CD8-positive, alpha-beta memory T cell (primary cell): ENCODE data around the gene FOXK1. TPM values are rescaled to one million over a fixed set of nuclear protein-coding genes. Genes with fewer than 3 reads are reported as not detected.

Source experiments
- CTCF ChIA-PET: fragments of 350-600 bp; sonication (Branson Sonifier 250); formaldehyde crosslinking; loops from one replicate; lab custom pipeline; 2021; ENCODE audit warnings: antibody characterized with exemption; lab: Charles Lee
- POLR2A ChIA-PET: fragments of 350-600 bp; sonication (Branson Sonifier 250); formaldehyde crosslinking; loops from one replicate; lab custom pipeline; 2021; ENCODE audit warnings: antibody characterized with exemption; lab: Charles Lee
- DNase-seq, 5 donors: peaks; one replicate each; pipeline versions ENCODE4 v3.0.0 to v3.0.0-alpha.2; 2020 to 2022; ENCODE audit warnings: mixed read lengths in 1 of 5
- H3K27ac ChIP-seq: one replicate; pipeline ENCODE4 v1.7.0; 2013; ENCODE audit warnings: low read depth, mild to moderate bottlenecking, low read length, moderate library complexity
- H3K27me3 ChIP-seq: 2 replicates; pipeline ENCODE4 v1.7.0; 2013; ENCODE audit warnings: low read length, mild to moderate bottlenecking; ENCODE audit not compliant: insufficient read depth, poor library complexity, severe bottlenecking
- H3K36me3 ChIP-seq: 2 replicates; pipeline ENCODE4 v1.7.0; 2013; ENCODE audit warnings: mild to moderate bottlenecking, low read length, moderate library complexity; ENCODE audit not compliant: insufficient read depth
- H3K4me1 ChIP-seq: 2 replicates; pipeline ENCODE4 v1.7.0; 2013; ENCODE audit warnings: mild to moderate bottlenecking, low read length, moderate library complexity; ENCODE audit not compliant: insufficient read depth
- H3K4me3 ChIP-seq: 2 replicates; pipeline ENCODE4 v1.7.0; 2013; ENCODE audit warnings: mild to moderate bottlenecking, low read length
- H3K9me3 ChIP-seq: 2 replicates; pipeline ENCODE4 v1.7.0; 2013; ENCODE audit warnings: mild to moderate bottlenecking, low read length
- H3K27ac Mint-ChIP-seq, 8 donors: one replicate each; pipeline ENCODE4 v1.8.0; 2020 to 2021; ENCODE audit warnings: mixed read lengths in 8 of 8, mild to moderate bottlenecking in 6 of 8, inconsistent platforms in 3 of 8, moderate library complexity in 3 of 8
- H3K27me3 Mint-ChIP-seq, 2 donors: one replicate each; pipeline ENCODE4 v1.8.0; 2020 to 2021; ENCODE audit warnings: mixed read lengths in 2 of 2, mild to moderate bottlenecking in 1 of 2, moderate library complexity in 1 of 2
- H3K36me3 Mint-ChIP-seq, 3 donors: one replicate each; pipeline ENCODE4 v1.8.0; 2020 to 2021; ENCODE audit warnings: mixed read lengths in 3 of 3, inconsistent platforms in 1 of 3, mild to moderate bottlenecking in 1 of 3
- H3K4me1 Mint-ChIP-seq, 3 donors: one replicate each; pipeline ENCODE4 v1.8.0; 2020 to 2021; ENCODE audit warnings: mixed read lengths in 3 of 3, inconsistent platforms in 1 of 3, mild to moderate bottlenecking in 1 of 3
- H3K4me3 Mint-ChIP-seq, 7 donors: one replicate each; pipeline ENCODE4 v1.8.0; 2020 to 2021; ENCODE audit warnings: mixed read lengths in 7 of 7, mild to moderate bottlenecking in 6 of 7, moderate library complexity in 4 of 7, inconsistent platforms in 2 of 7
- H3K9me3 Mint-ChIP-seq, 5 donors: one replicate each; pipeline ENCODE4 v1.8.0; 2020 to 2022; ENCODE audit warnings: mixed read lengths in 5 of 5, mild to moderate bottlenecking in 3 of 5, moderate library complexity in 2 of 5, inconsistent platforms in 1 of 5
- polyA plus RNA-seq: library from polyadenylated mRNA; unstranded; fragments of 300-500 nt; fragmentation: Illumina TruSeq; gene quantifications from one replicate; pipeline ENCODE4 v1.2.3, GENCODE V29; 2021
- total RNA-seq, 2 experiments: library from RNA; stranded (reverse); gene quantifications; one replicate each; pipeline ENCODE4 v1.2.3, GENCODE V29; 2021

The FOXK1 gene
- total and polyA plus RNA-seq, 3 experiments from 2014 or later = 4.5 to 38.4 (median 35.6) TPM

GRCh38 chr7:4712281-4713182 is 30.4 kb downstream of the FOXK1 start:
- CTCF ChIA-PET = interaction anchor here (0.9 to 1.6 kb wide), 3 partner anchors 17 to 71 kb away, joined by 3 read pairs; no protein-coding TSS in a partner anchor
- DNase-seq = no peak
- H3K36me3 Mint-ChIP-seq = peaks cover 0 to 39% (median 4%) of the 10 kb centered on the region in 3 donors
- no peaks in the 10 kb centered on the region for H3K9me3 Mint-ChIP-seq
- H3K4me1 Mint-ChIP-seq = peaks cover 55 to 76% (median 63%) of the 10 kb centered on the region in 3 donors
- Histone ChIP-seq H3K36me3 (no peaks in the 10 kb centered on the region), H3K9me3 (no peaks in the 10 kb centered on the region), H3K27ac (no peak overlapping the region), H3K4me1 (peaks cover 8% of the 10 kb centered on the region), H3K27me3 (no peaks in the 10 kb centered on the region), H3K4me3 (no peak overlapping the region)
- peak overlapping the region in 5 of 7 donors; percentile 12 to 75 (median 47) for H3K4me3 Mint-ChIP-seq
- POLR2A ChIA-PET = no interaction called here
- no peaks in the 10 kb centered on the region for H3K27me3 Mint-ChIP-seq
- H3K27ac Mint-ChIP-seq = peak overlapping the region in 7 of 8 donors; percentile 12 to 84 (median 73)

DNA sequence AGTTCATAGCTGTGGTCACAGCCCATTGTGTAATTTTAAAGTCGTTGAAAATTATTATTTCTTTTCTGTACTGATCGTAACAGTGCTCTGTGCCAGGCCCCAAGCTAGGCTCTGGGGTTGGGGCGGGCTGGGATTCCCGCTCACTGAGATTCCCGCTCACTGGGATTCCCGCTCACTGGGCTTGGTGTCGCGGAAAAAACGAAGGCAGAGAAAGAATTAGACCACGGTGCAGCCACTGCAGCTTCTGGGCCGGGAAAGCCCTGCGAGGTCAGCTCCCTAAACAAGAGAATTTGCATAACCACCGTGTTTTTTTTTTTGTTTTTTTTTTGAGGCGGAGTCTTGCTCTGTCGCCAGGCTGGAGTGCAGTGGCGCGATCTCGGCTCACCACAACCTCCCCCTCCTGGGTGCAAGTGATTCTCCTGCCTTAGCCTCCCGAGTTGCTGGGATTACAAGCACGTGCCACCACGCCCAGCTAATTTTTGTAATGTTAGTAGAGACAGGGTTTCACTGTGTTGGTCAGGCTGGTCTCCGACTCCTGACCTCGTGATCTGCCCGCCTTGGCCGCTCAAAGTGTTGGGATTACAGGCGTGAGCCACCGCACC is 31.2 kb downstream of the FOXK1 start:
- ChIA-PET CTCF (interaction anchor here (0.9 to 1.6 kb wide), 3 partner anchors 16 to 72 kb away, joined by 3 read pairs; no protein-coding TSS in a partner anchor), POLR2A (no interaction called here)
- no peak for DNase-seq
- Mint-ChIP-seq H3K4me1 (peaks cover 57 to 80% (median 70%) of the 10 kb centered on the region in 3 donors), H3K9me3 (no peaks in the 10 kb centered on the region), H3K27me3 (peaks cover 0 to 1% of the 10 kb centered on the region in 2 donors), H3K36me3 (peaks cover 0 to 44% (median 4%) of the 10 kb centered on the region in 3 donors), H3K4me3 (no peak overlapping the region), H3K27ac (peak overlapping the region in 1 of 8 donors; percentile 86)
- Histone ChIP-seq H3K9me3 (no peaks in the 10 kb centered on the region), H3K27ac (no peak overlapping the region), H3K27me3 (no peaks in the 10 kb centered on the region), H3K36me3 (no peaks in the 10 kb centered on the region), H3K4me3 (no peak overlapping the region), H3K4me1 (peaks cover 8% of the 10 kb centered on the region)

DNA sequence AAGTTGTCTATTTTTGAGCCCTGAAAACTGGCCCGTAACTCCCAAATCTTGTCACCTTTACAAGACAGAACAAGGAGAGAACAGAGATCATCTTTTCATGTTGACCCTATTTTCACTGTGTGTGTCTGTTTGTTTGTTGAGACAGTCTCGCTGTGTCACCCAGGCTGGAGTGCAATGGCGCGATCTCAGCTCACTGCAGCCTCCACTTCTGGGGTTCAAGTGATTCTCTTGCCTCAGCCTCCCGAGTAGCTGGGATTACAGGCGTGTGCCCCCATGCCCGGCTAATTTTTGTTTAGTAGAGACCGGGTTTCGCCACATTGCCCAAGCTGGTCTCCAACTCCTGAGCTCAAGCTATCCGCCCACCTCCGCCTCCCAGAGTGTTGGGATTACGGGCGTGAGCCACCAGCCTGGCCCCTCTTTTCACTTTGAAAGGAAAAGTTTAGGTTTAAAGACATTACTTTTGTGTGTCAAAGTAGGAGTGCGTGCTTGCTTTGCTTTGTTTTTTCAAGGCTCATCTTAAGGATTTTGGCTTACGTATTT is 32.1 kb downstream of the FOXK1 start:
- H3K4me3 ChIP-seq = no peak overlapping the region
- ChIA-PET CTCF (no interaction called here), POLR2A (no interaction called here)
- H3K36me3 ChIP-seq = no peaks in the 10 kb centered on the region
- H3K4me1 Mint-ChIP-seq = peaks cover 58 to 83% (median 74%) of the 10 kb centered on the region in 3 donors
- no peaks in the 10 kb centered on the region for H3K27me3 ChIP-seq
- peaks cover 0 to 1% of the 10 kb centered on the region in 2 donors for H3K27me3 Mint-ChIP-seq
- DNase-seq = no peak
- H3K9me3 ChIP-seq = no peaks in the 10 kb centered on the region
- no peak overlapping the region for H3K4me3 Mint-ChIP-seq
- peaks cover 8% of the 10 kb centered on the region for H3K4me1 ChIP-seq
- H3K9me3 Mint-ChIP-seq = no peaks in the 10 kb centered on the region
- H3K27ac Mint-ChIP-seq = peak overlapping the region in 1 of 8 donors; percentile 86
- peaks cover 0 to 47% (median 4%) of the 10 kb centered on the region in 3 donors for H3K36me3 Mint-ChIP-seq
- H3K27ac ChIP-seq = no peak overlapping the region

DNA sequence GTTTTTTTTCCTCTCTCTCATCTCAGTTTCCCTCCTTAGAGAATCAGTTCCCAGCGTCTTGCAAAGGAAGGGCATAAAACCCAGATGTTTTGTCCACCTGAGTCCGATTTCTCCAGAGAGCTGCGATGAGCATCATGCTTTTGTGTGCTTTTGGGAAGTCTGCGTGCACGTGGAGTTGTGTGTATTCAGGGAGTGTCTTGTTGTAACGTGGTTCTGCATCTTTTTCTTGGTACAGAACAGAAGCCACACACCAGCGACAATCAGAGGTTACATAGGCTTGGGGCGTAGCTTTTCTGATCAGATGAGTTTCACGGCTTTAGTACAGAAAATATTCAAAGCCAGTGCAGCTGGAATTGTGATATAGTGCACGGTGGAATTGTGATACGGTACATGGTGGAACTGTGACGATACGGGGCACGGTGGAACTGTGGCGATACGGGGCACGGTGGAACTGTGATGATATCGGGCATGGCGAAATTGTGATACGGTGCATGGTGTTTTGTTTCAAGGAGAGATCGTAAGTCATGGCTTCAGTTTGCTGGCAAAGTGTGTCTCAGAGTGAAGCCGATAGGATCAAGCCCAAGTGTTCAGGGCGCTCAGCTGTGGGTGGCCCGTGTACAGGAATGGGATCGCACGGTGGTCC is 32.8 kb downstream of the FOXK1 start:
- Histone ChIP-seq H3K9me3 (no peaks in the 10 kb centered on the region), H3K36me3 (no peaks in the 10 kb centered on the region), H3K4me1 (peaks cover 8% of the 10 kb centered on the region), H3K27me3 (no peaks in the 10 kb centered on the region), H3K4me3 (no peak overlapping the region), H3K27ac (no peak overlapping the region)
- CTCF ChIA-PET = no interaction called here
- H3K4me1 Mint-ChIP-seq = peaks cover 59 to 85% (median 76%) of the 10 kb centered on the region in 3 donors
- H3K4me3 Mint-ChIP-seq = no peak overlapping the region
- POLR2A ChIA-PET = no interaction called here
- no peak for DNase-seq
- H3K36me3 Mint-ChIP-seq = peaks cover 0 to 50% (median 7%) of the 10 kb centered on the region in 3 donors
- no peaks in the 10 kb centered on the region for H3K9me3 Mint-ChIP-seq
- H3K27me3 Mint-ChIP-seq = peaks cover 0 to 1% of the 10 kb centered on the region in 2 donors
- H3K27ac Mint-ChIP-seq = peak overlapping the region in 3 of 8 donors; percentile 2 to 88 (median 20)

DNA sequence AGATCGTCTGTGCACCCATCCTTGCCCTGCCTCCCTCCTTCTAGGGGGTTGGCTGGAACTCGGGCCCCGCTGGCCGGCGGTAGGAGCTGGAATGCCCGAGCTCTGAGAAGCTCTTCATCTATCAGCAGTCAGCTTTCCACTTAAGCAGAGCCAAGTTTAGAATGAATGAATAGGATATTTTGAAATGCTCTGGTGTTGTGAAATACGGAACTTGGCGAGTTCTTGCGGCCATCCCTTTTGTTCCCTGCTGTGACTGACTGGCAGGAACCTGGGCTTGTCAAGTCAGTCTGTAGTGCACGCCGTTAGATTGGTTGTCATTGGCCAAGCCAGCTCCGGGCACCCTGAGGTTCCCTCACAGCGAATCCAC is 33.3 kb downstream of the FOXK1 start:
- Mint-ChIP-seq H3K27me3 (peaks cover 0 to 3% of the 10 kb centered on the region in 2 donors), H3K9me3 (no peaks in the 10 kb centered on the region), H3K4me3 (no peak overlapping the region), H3K36me3 (peaks cover 0 to 55% (median 7%) of the 10 kb centered on the region in 3 donors), H3K27ac (peak overlapping the region in 7 of 8 donors; percentile 2 to 72 (median 20)), H3K4me1 (peaks cover 63 to 88% (median 78%) of the 10 kb centered on the region in 3 donors)
- POLR2A ChIA-PET = no interaction called here
- CTCF ChIA-PET = no interaction called here
- no peaks in the 10 kb centered on the region for H3K36me3 ChIP-seq
- no peak overlapping the region for H3K4me3 ChIP-seq
- DNase-seq = no peak
- no peaks in the 10 kb centered on the region for H3K27me3 ChIP-seq
- peaks cover 8% of the 10 kb centered on the region for H3K4me1 ChIP-seq
- H3K9me3 ChIP-seq = no peaks in the 10 kb centered on the region
- no peak overlapping the region for H3K27ac ChIP-seq

DNA sequence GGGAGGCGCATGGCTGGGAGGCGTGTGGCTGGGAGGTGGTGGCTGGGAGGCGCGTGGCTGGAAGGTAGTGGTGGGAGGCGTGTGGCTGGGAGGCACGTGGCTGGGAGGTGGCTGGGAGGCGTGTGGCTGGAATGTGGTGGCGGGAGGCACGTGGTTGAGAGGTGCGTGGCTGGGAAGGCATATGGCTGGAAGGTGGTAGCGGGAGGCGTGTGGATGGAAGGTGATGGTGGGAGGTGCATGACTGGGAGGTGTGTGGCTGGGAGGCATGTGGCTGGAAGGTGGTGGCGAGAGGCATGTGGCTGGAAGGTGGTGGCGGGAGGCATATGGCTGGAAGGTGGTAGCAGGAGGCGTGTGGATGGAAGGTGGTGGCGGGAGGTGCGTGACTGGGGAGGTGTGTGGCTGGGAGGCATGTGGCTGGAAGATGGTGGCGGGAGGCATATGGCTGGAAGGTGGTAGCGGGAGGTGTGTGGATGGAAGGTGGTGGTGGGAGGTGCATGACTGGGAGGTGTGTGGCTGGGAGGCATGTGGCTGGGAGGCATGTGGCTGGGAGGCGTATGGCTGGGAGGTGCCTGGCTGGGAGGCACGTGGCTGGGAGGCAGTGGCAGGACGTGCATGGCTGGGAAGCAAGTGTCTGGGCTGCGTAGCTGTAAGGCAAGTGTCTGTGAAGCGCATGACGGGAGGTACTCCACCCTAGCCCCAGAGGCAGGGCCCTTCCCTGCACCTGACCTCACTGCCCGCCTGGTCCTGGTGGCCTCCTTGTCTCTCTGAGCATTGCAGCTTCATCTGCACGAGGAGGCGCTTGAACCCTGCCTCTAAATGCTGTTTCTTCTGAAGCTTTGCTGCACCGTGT is 35.1 kb downstream of the FOXK1 start:
- ChIA-PET CTCF (no interaction called here), POLR2A (no interaction called here)
- H3K4me1 Mint-ChIP-seq = peaks cover 49 to 78% (median 68%) of the 10 kb centered on the region in 3 donors
- Histone ChIP-seq H3K36me3 (no peaks in the 10 kb centered on the region), H3K27ac (no peak overlapping the region), H3K4me3 (no peak overlapping the region), H3K9me3 (no peaks in the 10 kb centered on the region), H3K4me1 (peaks cover 6% of the 10 kb centered on the region), H3K27me3 (no peaks in the 10 kb centered on the region)
- H3K36me3 Mint-ChIP-seq = peaks cover 0 to 50% (median 7%) of the 10 kb centered on the region in 3 donors
- no peak for DNase-seq
- H3K9me3 Mint-ChIP-seq = no peaks in the 10 kb centered on the region
- peak overlapping the region in 1 of 7 donors; percentile 13 for H3K4me3 Mint-ChIP-seq
- H3K27ac Mint-ChIP-seq = peak overlapping the region in 5 of 8 donors; percentile 43 to 70 (median 61)
- H3K27me3 Mint-ChIP-seq = peaks cover 0 to 3% of the 10 kb centered on the region in 2 donors

GRCh38 chr7:4718075-4718474 is 36.0 kb downstream of the FOXK1 start:
- H3K36me3 Mint-ChIP-seq = peaks cover 0 to 53% (median 7%) of the 10 kb centered on the region in 3 donors
- Histone ChIP-seq H3K27me3 (no peaks in the 10 kb centered on the region), H3K36me3 (no peaks in the 10 kb centered on the region), H3K4me3 (no peak overlapping the region), H3K9me3 (no peaks in the 10 kb centered on the region), H3K4me1 (no peaks in the 10 kb centered on the region), H3K27ac (no peak overlapping the region)
- peak overlapping the region in 1 of 8 donors; percentile 65 for H3K27ac Mint-ChIP-seq
- H3K4me3 Mint-ChIP-seq = no peak overlapping the region
- ChIA-PET CTCF (no interaction called here), POLR2A (no interaction called here)
- no peak for DNase-seq
- H3K27me3 Mint-ChIP-seq = peaks cover 0 to 3% of the 10 kb centered on the region in 2 donors
- peaks cover 40 to 74% (median 61%) of the 10 kb centered on the region in 3 donors for H3K4me1 Mint-ChIP-seq
- H3K9me3 Mint-ChIP-seq = no peaks in the 10 kb centered on the region
